GM12864 (cell line): ENCODE measurements around the gene SLC39A11.

Source experiments
- DNase-seq: peaks from one replicate; pipeline ENCODE4 v3.0.0-alpha.2; 2011; ENCODE audit warnings: low read depth
- H3K4me3 ChIP-seq: 2 replicates; pipeline ENCODE4 v1.5.1; 2011; ENCODE audit warnings: mild to moderate bottlenecking, low read depth, low read length, control low read depth
- CTCF ChIP-seq: IDR thresholded peaks from 2 replicates; pipeline ENCODE4 v1.5.1; 2011; ENCODE audit warnings: low read depth, mild to moderate bottlenecking, moderate library complexity, low read length, control low read depth, inconsistent platforms; ENCODE audit errors: missing control alignments

Gene SLC39A11

GRCh38 chr17:72988451-72988850, 104.0 kb downstream of the SLC39A11 start:
- no peak for TF ChIP-seq CTCF
- DNase-seq = no peak
- no peak overlapping the region for H3K4me3 ChIP-seq

- no peak for DNase-seq
- no peak overlapping the region for H3K4me3 ChIP-seq
- TF ChIP-seq CTCF = no peak
Observed at GRCh38 chr17:72987166-72987565, 105.3 kb downstream of the SLC39A11 start.

DNA sequence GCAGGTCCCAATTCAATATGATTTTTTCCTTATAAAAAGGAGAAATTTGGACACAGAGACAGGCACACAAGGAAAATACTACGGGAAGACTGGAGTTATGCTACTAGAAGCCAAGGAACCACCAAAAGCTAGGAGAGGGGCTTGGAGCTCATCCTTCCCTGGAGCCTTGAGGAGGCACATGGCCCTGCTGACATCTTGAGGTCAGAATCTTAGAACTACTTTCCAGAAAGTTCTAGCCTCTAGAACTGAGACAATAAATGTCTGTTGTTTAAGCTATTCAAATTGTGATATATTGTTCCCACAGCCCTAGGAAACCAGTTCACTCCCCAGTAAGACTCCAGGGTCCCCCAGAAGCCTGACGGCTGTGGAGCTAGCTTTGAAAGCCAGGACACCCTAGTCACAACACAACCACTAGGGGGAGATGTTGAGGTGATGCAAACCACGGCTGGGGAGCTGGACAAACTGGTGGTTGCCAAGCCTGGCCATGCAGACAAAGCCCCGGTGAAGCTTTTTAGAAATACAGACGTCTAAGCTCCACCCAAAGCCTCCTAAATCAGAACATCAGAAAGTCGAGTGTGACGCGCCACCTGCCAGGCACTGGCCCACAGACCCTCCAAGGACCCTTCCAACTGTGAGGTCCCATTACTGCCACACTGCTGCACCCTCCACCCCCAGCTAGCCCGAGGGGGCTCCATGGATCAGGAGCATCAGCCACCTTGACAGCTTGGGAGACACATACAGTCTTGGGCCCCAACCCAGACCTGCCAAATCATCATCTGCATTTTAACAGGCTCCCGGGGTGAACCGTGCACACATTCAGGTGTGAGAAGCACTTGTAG, 106.4 kb downstream of the SLC39A11 start:
- peak; percentile 91 for TF ChIP-seq CTCF
- DNase-seq = no peak
- H3K4me3 ChIP-seq = no peak overlapping the region

GRCh38 chr17:72984926-72985325, 107.6 kb downstream of the SLC39A11 start:
- H3K4me3 ChIP-seq = no peak overlapping the region
- no peak for DNase-seq
- no peak for TF ChIP-seq CTCF

DNA sequence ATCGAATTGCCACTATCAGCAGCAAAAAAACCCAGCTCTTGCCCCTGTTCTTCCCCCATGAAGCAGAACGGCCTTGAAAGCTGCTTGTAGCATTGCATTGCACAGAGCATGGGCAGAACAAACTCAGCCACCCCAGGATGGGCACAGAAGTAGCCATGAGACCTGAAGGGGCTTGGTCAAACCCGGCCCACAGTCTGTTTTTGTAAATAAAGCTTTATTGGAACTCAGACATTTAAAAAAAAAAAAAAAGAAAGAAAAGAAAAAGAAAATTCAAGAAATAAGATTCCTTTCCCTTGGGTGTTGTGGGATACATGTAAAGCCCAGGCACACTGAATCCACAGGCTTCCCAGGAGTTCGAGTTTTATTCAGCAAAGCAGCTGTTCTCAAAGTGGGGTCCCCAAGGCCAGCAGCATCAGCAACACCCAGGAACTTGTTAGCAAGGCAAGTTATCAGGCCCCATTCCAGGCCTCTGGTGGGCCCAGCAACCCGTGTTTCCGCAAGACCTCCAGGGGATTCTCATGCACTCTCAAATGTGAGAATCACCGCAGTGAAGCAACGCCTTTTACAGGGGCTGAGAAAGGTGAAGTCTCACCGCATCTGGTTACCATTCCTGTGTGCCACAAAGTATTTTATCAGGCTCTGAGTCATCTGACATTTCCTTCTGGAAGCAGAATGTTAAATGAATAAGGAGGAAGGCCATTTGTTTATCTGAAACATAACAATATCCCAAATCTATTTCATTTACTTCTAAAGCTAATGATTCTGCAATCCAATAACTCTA, 108.2 kb downstream of the SLC39A11 start:
- TF ChIP-seq CTCF = no peak
- no peak overlapping the region for H3K4me3 ChIP-seq
- no peak for DNase-seq

GRCh38 chr17:72982680-72983079, 109.8 kb downstream of the SLC39A11 start:
- H3K4me3 ChIP-seq = no peak overlapping the region
- no peak for DNase-seq
- no peak for TF ChIP-seq CTCF
